T-helper 1 cell treated with Interleukin-12 subunit alpha and Interleukin-12 subunit beta and Interleukin-4 antibody, amounts not matched to agents 30 ng/mL and 1 ng/mL, for 36 hours (primary cell): ENCODE data around the gene GNB1L. TPM values are rescaled to one million over a fixed set of nuclear protein-coding genes. Genes with fewer than 3 reads are reported as not detected.

ENCODE experiments used
- intact Hi-C: fragments of 100-400 bp; cut with micrococcal nuclease; formaldehyde crosslinking; loops from one replicate; pipeline ENCODE4 v1.15.1; 2024
- total RNA-seq: library from RNA; stranded (reverse); gene quantifications from 2 replicates; pipeline ENCODE4 v1.2.3, GENCODE V29; 2022

GNB1L gene
- total RNA-seq, 1 donor from 2014 or later = 10.5 TPM

DNA sequence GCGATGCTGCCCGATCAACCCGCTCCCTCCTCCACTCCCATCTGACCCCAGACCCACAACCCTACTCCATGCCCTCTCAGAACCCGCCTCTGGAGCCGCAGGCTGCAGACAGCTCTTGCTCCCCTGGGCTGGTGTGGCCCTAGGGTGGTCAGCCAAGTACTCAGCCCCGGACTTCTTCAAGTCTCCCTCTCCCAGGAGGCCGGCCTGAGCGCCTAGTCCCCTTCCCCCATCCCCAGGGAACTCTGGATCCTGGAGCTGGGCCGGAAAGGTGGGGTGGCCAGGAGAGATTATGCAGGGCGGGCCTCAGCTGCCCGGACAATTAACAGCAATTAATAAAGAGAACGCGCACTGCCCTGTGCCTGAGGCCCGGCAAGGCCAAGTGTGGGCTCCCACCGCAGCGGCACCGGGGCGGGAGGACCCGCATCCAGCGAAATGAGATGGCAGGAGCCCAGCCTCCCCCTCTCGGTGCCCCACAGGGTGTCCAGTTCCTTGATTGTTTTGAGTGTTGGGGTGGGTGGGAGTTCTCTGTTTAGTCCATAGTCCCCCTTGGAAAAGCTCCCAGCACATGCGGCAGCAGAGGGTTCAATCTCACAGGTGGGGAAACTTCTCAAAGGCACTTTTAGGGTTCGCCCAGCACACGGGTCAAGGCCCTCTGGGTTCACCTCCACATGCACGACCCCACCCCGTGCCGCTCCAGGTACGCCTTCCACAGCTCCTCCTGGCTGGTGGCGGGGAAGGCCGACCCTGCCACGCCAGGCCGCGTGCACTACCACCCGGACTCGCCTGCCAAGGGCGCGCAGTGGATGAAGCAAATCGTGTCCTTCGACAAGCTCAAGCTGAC is 91.0 kb downstream of the GNB1L start:
- intact Hi-C loops = no loop called here

DNA sequence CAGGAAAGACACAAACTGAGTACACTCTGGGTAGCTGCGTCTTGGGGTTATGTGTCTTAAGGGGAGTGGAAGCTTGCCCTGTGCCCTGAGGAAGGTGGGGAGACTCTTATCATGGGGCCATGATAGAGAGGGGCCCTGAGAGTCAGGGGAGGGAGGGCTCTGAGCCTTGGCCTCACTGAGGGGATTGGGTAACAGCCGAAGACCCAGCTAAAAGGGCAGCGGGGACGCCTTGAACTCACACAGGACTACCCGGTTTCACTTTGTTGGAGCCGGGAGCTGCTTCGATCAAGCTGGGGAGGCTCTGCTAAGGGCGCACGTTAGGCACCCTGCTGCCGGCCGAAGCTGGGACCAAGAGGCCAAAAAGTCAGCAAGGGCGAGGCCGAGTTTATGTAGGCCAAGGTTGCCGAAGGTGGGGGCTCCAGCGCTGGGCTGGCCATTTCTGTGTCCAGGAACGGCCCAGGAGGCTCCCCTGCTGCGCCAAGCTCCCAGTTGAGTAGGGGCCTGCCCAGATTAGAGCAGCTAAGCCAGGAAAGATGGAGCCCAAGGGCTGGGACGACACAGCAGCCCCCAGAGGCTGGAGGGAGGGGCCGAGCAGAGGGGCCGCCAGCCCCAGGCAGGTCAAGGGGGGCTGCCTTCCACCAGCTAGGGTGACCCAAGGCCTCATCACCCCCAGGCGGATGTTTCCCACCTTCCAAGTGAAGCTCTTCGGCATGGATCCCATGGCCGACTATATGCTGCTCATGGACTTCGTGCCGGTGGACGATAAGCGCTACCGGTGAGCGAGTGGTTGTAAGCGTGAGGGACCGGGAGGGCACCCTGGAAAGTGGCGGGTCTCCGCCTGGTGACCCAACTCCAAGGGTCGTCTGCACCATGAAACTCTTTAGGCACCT is 91.9 kb downstream of the GNB1L start:
- intact Hi-C loops = no loop called here

DNA sequence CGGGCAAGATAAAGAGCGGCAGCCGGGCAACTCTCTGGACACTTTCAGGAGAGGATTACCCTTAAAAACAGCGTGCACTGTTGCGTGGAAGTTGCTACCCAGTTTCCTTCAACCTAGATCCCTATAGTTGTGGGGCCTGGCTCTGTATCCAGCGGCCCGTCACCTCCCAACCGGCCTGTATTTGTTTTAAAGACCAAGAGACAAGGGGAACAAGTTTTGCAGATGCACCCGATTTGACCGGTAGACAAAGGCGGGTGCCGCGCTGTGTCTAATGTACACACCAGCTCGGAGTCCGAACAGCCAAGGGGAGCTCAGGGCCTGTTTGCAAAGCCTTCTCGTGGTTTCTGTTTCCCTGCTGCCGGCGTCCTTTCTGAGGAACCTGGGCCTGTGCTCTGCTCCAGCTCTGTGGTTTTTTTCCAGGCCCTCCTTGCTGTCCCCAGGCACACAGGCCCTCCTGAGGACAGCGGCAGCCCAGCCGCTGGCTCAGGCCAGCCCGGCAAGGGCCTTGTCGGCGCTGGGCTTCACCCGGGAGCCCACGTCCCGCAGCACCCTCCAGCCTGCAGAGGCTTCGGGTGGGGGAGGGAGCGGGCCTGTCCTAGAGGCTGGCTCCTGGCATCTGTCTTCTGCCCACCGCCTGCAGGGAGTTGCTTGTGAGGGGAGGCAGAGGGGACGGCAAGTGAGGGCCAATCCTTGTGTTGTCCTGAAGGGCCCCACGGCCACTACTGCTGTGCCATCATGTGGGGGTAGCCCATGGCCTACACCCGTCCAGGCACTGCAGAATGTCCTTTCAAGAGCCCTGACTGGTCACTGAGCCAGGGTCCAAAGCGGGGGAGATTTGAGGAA is 92.7 kb downstream of the GNB1L start:
- intact Hi-C loops = no loop called here

DNA sequence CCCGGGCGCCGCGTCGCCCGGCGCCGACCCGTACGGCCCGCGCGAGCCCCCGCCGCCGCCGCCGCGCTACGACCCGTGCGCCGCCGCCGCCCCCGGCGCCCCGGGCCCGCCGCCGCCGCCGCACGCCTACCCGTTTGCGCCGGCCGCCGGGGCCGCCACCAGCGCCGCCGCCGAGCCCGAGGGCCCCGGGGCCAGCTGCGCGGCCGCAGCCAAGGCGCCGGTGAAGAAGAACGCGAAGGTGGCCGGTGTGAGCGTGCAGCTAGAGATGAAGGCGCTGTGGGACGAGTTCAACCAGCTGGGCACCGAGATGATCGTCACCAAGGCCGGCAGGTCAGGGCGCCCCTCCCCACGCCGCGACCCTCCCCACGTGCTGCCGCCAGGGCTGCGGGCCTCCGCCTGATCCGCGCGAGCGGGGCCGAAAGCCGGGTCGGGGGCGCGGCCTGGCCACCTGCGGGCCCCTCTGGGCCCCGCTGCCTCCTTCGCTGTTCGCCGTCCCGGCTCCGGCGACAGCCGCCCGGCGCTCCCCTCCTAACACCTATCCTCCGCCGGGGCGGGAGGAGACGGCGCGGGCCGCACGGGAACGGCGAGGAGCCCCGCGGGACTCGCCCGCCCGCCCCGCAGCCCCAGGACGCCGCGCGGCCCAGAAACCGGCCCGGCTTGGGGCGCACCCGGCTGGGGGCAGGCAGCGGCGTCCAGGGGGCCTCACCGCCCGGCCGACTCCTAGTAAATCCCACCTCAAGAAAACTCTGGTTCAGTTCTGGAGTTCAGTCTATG is 93.5 kb downstream of the GNB1L start:
- intact Hi-C loops = no loop called here

DNA sequence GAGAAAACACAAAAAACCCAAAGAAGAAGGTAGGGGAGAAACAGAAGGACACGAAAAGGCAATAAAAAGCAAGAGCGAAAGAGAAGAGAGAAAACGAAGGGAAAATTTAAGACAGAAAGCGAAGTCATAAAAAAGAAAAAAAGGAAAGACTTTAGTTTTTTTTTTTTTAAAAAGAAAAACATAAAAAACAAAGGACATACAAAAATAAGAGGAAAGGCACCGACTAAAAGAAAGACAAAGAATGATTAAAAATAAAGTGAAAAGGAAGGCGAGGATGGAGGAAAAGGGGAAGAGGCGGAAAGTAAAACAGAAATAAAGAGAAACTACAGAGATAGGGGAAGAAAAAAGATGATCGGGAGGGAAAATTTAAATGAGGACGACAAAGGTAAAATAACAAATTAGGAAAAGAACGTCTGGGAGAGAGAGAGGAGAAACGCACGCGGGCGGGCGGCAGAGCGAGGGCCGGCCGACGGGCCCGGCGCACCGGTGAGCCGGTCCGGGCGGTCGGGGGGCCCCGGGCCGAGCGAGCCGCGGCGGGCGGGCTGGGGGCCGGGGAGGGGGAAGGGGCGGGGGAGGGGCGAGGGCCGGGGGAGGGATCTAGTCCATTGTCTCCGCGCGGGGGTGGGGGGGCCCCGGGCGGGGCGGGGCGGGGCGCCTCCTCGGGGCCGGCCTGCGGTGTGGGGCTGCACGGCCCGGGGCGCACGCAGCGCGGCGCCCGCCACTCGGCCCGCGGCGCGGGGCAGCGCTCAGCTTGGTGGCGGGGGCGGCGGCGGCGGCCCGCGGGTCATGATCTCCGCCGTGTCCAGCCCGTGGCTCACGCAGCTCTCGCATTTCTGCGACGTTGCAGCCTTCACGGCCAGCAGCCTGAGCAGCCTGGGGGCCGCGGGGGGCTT is 94.4 kb downstream of the GNB1L start, which contains the start of gene TBX1:
Gene TBX1 (plus strand): TSS at position 721 of the 893 bp plus-strand sequence. CDS start 66 bp downstream, at position 787.
- intact Hi-C loops = no loop called here

DNA sequence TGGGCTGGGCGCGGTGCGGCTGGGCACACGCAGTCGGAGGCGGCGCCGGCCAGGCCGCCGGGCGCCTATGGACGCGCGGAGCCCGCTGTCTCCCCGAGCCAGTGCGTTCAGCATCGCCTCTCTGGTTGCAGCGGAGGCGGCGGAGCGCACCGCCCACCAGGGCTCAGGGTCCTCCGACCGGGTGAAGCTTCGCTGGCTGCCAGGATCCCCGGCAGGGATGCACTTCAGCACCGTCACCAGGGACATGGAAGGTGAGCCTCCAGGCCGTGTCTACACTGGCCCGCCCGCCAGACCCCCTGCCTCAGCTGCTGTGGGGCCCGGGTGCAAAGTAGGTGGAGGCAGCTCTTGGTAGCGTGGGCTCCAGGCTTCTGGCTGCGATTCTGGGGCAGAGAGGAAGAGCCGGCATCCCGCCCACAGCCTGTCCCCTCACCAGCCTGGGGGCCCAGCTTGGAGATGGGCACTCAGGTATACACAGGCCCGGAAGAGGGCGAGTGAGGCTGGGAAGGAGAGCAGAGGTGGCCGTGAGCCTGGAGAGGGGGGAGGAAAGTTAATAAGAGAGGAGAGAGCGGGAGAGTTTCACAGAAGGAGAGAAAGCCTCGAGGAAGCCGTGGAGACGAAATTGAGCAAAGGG is 95.1 kb downstream of the GNB1L start:
- intact Hi-C loops = no loop called here

DNA sequence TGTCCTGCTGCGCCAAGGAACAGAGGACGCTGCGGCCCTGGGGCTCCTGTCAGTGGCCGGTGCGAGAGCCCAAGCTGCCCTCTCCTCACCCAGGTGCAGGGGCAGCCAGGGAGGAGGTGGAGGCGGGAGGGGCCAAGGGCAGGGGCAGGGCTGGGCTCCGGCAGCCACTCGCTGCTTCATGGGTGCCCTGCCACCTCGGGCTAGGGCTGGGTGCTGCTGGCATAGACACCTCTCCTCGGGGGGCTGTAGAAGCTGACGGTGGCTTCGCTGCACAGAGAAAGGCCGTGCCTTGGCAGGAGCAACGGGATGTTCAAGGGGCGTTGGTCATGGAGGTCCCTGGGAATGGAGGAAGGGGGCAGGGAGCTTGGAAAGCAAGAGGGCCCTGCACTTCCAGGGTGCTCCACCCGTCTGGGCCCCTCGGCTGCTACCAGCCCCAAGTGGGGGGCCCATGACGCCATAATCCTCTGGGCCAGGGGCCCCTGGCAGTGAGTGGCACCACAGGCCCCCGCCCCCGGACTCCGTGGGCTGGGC is 95.7 kb downstream of the GNB1L start:
- intact Hi-C loops = no loop called here

DNA sequence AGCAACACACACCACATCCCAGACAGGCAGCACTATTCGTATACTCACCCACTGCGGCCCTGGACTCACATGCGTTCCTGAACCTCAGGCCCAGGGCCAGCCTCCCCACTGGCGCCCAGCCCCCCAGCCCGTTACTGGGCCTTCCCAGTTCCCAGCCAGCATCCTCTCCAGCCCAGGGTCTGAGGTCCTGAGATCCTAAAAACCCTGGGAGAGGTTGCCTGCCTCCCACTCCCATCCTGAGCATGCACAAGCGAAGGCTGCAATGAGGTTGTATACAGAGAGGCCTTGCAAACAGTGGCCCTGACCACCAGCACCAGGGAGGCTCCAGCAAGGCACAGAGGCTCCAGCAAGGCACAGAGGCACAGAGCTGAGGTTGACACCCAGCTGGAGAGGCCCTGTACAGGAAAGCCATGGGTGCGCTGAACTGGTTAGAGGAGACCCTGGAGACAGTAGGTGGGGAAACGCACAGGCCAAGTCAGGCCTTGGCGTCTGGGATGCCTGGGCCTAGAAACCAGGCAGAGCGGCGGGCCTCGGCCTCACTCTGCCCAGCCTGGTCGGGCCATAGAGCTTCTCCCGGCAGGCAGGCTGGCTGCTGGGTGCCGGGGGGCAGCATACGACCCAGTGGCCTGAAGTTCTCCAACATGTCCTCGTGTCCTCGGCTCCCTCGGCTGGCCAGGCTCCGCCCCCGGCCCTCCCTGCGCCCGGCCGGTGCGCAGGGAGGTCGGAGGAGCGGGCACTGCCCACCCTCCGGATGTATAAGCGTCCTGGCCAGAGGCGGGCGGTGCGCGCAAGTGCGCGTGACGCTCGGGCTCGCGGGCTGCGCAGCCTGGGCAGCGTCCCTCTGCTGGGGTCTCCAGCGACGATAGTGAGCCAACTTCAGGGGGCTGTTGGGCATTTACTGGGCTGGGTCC is 96.4 kb downstream of the GNB1L start:
- intact Hi-C loops = no loop called here

DNA sequence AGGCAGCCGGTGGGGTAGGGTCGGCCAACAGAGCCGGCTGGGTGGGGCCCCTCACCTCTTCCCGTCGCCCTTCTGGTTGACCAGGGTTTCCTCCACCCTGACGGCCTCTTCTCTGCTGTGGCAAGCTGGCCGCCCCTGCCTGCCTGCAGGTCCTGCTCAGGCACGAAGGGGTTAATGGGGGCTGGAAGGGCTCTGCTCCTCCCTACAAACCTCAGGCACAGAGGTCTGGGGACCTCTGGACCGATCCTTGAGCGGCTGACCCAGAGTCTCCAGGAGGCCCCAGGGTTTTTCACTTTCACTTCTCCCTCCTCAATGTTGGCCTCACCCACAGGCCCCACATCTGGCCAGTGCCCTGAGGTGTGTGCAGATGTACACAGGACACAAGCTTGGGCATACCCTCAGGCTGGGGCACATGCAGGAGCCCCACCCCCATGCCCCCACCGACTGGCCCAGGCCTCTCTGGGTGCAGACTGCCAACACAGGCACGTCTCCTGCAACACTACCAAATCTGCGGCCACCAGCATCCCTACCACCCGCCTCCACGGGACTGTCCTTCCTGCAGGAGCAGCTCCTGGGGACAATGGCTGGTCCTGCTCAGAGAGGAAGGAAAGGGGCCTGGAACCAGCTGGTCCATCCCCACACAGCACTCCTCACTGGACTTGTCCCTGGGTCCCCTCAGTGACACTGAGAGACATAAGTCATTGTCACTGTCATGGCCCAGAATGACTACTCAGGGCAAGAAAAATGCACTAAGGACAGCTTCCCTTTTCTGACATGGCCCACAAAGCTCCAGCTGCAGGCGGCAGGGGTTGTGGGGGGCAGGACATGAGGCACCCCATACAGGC is 97.3 kb downstream of the GNB1L start:
- intact Hi-C loops = no loop called here

DNA sequence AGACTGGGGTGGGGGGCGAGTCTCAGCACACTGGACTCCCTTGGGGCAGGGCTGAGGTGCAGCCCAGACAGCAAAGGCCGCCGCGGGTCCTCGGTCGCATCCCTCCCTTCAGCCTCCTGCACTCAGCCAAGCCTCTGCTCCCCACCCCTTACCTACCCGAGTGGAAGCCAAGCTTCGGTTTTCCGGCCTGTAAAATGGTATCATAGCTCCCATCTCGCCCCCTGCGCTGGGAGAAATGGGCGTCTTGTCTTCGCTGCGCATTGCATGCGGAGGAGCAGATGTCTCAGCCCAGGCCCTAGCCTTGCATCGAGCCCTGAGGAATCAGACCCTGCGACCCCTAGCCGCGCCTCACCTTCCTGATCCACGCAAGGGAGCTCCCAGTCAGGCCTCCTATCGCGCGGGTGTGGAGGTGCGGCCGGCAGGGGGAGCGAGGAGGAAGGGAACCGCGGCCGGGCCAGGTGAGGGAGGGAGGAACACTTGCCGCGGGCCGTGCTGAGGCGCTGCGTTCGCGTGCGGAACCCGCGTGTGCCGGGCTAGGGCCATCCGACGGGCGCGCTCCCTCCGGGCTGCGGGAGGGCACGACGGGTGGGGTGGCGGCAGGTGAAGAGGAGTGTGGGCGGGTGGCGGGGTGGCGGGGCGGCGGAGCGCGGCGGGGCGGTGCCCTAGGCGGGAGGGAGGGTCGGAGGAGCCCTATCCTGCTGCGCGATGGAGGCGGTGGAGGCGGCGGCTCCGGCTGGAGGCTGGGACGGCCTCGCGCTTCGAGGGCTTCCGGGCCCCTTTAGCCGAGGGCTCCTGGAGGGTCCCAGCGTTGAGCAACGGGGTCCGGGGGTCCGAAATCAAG is 98.2 kb downstream of the GNB1L start:
- intact Hi-C loops = loop anchor here (1.0 kb wide), 3 partner anchors 26 to 154 kb away; no protein-coding TSS in a partner anchor

DNA sequence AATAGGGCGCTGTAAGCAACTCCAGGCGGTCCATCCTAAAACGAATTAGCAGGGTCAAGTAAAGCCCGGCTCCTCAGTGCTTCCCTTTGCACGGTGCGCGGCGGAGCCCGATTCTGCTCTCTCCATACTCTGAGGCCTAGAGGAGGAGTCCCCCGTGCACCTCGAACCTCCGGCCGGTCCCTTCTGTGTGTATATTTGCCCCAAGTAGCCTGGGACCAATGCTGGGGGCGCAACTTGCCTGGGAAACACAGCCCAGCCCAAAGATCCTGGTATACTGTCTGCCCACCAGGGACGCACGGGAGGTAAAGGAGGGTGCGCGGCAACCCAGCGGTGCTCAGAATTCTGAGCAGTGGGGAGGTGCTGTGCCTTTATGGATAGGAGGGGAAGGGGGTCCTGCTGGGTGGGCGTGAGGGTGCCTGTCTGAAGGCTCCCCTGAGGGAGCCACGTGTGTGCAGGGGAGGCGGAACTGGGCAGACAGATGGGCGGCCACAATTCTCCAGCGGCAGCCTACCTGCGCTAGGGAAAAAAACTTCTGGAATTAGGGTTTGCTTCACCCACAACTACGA is 98.9 kb downstream of the GNB1L start:
- intact Hi-C loops = loop anchor here (1.0 kb wide), 3 partner anchors 26 to 154 kb away; no protein-coding TSS in a partner anchor

DNA sequence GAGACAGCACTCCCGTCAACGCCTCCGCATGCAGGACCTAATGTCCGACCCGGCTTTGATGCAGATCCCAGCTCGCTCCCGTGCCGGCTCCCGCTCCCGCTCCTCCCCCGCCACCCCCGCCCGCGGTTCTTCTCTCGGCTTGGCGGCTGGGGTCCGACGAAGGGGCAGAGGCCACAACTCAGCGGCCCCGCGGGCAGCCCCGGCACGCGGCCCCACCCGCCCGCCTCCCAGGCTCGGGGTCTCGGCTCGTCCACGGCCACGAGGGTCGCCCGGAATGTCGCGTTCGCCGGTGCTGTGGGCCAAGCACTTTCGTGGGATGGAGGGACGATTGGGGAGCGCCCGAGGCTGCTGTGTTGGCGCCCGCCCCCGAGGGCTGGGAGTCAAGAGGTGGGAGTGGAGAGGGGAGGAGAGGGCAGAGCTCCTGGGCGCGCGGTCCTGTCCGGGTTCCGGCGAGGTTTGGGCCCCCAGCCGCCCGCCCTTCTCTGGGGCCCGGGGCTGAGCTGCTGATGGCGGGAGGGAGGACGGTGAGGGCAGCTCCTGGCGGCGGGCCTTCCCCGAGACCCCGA is 99.4 kb downstream of the GNB1L start:
- intact Hi-C loops = no loop called here

DNA sequence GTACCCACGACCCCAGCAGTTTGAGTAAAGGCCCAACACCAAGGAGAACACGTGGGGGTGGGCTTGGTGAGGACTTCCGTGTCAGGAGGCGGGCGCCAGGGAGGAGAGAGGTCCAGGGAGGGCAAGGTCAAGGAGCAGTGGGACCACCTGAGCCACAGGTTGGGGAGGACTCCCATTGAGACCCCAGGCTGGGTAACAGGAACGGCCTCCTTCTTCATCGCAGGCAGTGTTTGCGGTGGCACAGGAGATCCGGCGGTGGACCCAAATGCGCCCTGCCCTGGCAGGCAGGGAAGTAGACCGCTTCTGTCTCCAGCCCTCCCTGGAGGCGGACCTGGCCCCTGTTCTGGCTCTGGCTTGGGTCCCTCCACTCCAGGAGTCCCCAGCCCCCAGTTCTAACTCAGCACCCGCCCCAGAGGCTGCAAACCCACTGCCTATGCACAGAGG is 100.0 kb downstream of the GNB1L start:
- intact Hi-C loops = no loop called here

DNA sequence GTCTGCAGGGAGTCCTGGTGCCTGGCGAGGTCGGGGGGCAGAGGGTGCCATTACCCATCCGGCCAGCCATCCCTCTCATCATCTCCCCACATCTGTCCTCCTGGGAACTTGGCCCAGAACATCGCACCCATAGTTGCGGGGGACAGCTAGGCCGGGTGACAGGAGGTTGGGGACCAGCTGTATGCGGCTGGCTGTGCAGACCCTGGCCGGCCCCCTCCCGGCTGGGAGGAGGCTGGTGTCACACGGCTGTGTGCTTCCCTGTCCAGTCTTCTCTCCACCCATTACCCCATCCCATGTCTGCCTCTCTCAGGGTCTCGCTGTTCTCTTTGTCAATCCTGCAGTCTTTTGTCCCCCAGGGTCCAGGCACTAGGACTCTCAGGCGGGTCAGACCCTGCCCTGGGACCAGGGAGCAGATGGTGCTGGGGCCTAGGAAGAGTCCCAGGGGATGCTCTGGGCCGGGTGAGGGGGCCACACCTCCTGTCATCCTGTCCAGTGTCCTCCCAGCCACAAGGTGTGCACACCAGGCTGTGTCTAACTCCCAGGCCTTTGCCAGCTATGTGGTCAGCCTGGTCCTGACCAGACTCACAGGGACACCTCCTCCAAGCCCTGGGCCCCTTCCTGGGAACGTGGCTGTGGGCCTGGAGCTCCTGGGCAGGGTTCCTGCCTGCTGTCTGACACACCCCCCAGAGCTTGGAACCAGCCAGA is 100.5 kb downstream of the GNB1L start:
- intact Hi-C loops = no loop called here
